ENCODE measurements around the gene MED27.
"Not testable (repeated sequence)": the region's sequence is repeated elsewhere in the genome, so short reads cannot be mapped to it uniquely, and the experiment has no call there.

Gene MED27

DNA sequence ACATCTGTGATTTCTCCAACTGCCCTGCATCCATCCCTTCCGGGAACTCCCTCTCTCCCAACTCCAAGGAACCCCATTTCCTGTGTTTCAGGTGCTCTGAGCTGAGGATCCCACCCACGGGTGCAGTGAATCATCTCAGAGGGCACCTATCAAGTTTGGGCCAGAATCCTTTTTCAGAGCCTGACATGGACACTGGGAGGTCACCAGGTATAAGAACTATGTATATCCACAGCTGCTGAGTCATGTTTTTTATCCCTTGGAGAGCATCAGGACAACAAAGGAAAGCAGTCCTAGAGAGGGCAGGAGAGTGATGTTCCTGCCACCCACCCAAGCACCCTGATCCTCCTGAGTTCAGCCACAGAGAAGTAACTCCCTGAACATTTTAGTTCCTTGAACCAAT, 3.8 kb downstream of the MED27 start:
- DNase-seq: no peak

DNA sequence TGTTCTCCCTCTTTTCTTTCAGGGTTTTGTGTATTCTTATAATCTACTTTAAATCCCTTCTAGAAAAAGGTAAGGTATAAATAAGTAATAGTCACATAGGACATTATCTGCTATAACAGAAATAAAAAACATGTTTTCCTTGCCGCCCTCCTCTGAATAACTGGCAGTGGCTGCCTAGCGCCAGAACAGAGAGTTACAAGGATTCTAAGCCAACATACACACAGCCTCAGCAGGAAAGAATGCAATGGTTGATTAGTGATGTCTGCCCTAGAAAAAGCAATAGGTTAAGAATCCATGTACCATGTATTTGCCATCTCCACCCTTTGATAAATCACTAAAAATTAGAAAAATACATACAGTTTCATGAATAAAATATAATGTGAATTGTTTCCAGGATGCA, 4.9 kb downstream of the MED27 start:
- DNase-seq: no peak

DNA sequence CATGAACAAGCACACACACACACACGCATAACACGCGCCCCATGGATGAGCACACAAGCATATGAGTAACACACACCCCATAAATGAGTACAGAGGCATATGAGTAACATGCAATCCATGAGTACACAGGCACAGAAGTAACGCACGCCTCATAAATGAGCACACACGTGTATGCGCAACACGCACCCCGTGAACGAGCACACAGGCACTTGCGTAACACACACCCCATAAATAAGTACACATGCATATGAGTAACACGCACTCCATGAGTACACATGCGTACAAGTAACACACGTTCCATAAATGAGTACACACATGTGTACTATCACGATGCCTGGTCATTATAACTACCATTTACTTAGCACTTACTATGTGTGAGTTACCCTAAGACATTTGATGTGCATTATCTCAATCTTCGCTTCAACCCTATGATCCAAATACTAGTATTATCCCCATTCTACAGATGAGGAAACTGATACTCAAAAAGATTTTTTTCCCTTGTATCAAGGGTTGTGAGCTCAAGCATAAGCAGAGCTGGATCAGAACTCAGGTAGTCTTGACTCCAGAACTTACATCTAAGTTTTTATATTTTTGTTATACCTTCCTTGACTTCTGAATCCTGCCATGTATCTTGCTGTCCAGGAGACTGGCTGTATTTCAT, 7.7 kb downstream of the MED27 start:
- no peak for DNase-seq

DNA sequence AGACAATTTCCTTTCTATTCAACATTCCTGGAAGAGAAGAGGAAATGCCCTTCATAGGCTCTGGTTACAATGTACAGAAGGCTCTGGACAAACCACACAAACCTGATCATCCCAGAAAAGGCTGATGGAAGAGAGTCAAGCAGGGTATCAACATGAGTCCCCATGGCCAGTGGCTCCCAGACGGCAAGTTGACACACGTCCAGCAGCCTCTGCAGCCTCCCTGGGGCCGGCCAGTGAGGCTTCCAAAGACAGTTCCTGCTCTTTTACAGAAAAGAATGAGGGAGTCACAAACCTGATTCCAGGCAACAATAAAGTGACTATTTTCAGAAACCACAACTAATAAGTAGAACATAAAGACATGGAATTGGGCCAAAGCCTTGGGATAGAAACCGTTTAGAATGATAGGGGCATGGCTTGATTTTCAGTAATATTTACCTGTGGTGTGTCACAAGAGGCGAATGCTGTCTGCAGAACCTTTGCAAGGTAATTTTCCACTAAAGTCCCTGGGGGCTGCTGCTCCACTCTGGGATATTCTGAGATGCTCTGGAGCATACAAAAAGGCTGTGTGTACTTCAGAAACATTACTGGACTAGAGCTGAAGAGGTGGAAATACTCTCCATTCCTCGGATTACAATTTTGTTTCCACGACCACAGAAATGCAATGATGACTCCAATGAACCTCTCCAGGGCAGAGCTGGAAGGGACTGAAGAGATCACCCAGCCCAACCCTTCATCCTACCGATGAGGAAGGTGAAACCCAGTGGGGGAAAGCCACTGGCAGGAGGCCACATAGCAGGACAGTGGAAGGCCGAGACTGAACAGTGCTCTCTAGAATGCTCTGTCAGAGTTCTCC, 10.4 kb downstream of the MED27 start:
- no peak for DNase-seq

DNA sequence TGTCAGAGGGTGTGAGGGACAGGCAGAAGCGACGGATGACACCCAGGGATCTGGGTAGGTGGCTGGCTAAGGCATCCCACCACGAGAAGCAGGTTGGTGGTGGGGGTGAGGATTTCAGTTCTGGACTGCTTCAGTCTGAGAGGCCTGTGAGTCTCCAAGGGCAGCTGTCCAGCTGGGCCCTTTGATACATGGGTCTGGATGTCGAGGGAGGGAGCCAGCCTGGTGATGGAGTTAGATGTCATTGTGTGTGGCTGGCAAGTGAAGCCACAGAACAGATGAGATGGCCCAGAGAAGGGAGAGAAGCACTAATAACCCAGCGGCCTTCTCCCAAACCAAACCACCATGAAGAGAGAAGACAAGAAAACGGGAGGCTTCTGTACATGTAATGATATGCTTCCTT, 11.1 kb downstream of the MED27 start:
- DNase-seq: peak; percentile 75

DNA sequence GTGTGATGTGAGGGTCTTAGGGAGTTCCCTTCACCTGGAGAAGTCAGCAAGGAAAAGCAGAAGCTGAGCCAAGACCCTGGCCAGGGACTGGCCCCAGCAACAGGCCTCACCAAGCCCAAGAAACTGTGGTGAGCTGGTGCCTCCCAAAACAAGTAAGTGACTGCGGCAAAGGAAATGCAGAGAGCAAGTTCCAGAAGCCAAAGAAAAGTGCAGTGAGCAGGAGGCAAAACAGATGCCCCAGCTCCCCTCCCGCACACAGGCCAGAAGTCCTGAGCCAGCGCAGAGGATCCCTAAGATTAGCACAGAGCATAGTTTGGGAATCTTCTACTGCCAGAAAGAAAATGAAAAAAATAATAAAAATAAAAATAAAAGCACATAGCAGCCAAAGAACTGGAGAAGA, 13.2 kb downstream of the MED27 start:
- DNase-seq: no peak

DNA sequence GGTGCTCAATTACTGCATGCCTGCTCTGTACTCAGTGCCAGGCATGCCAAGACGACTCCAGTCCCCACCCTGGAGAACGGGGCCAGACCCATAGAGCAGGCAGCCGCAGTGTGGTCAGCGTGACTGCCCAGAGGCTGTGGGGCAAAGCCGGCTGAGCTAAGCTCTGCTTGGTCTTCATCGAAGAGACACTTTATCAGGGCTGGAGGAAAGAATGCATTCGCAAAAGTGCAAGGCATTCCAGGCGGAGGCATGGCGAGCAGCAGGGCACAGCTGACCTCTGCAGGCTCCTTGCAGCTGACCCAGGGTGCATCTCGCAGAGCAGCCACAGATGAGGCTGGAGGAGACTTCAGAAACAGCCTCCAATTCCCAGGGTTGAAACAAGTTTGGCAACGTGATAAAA, 13.6 kb downstream of the MED27 start:
- DNase-seq: no peak

DNA sequence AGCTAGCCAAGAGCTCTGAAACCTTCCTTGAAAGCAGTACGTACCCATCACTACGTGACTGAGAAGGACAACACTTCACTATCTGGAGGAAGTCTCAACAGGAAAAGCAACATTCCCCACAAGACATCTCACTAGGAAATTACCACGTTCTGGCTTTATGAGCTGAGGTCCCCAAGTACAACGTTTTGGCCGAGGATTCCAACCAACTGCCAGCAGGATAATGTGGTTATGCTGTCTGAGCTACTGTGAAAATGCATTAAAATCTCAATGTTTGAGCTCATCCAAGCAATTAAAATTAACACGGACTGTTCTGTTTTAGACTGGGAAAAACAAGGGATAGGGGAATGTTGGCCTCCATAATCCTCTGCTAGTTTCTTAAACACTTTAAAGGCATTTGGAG, 16.4 kb downstream of the MED27 start:
- no peak for DNase-seq

DNA sequence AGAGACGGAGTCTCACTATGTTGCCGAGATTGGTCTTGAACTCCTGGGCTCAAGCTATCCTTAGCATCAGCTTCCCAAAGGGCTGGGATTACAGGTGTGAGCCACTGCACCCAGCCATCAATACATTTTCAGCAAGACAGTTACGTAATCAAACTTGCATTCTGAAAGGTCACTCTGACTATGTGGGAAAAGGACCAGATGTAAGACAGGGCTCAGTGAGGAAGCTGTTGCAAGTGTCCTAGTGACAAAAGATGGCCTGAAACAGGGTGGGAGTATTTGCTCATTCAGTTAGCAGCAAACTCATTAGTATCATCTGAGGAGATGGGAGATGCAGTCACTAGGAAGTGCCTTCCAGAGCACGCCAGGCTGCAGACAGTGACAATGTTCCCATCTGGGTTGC, 16.9 kb downstream of the MED27 start:
- no peak for DNase-seq

DNA sequence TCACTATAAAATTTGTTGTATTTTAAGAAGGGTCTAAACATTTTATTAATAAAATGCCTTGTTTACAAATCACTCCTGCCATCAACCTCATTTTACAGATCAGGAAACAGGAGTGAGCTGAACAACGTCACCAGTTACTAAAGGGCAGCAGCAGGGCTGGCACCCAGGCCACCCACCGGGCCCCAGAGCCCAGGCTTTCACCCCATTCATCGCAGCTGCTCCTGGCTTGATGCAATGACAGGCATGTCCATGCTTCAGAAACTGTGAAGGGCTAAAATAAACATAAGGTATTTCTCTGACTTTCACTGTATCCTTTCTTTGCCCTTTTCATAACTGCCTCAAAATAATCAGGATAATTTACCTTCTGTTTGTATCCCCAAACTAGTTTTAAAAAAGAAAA, 18.1 kb downstream of the MED27 start:
- no peak for DNase-seq

DNA sequence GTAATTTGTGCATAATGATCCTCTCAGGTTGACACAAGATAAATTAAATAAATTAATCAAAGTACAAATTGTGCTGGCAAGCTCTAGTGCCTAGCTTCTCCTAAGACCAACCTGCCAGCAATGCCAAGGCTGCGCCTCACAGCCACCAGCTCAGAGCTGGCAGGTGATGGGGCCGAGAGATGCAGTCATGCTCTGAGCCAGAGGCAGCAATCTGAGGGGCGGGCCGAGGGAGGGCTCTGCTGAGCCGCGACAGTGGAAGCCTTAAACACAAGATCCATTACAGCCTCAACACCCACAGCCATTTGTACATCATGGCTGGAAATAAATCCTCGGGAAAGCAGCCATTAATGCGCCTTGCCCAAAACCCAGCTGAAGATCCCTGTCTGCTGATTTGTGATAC, 20.3 kb downstream of the MED27 start:
- no peak for DNase-seq

DNA sequence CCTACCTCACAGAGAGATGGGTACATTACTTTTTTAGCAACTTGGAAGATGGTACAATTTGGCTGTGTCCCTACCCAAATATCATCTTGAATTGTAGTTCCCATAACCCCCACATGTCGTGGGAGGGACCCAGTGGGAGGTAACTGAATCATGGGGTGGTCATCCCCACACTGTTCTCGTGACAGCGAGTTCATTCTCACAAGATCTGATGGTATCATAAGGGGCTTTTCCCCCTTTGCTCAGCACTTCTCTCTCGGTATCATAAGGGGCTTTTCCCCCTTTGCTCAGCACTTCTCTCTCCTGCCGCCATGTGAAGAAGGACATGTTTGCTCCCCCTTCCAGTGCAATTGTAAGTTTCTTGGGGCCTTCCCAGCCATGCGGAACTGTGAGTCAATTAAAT, 21.4 kb downstream of the MED27 start:
- not testable (repeated sequence) for DNase-seq

DNA sequence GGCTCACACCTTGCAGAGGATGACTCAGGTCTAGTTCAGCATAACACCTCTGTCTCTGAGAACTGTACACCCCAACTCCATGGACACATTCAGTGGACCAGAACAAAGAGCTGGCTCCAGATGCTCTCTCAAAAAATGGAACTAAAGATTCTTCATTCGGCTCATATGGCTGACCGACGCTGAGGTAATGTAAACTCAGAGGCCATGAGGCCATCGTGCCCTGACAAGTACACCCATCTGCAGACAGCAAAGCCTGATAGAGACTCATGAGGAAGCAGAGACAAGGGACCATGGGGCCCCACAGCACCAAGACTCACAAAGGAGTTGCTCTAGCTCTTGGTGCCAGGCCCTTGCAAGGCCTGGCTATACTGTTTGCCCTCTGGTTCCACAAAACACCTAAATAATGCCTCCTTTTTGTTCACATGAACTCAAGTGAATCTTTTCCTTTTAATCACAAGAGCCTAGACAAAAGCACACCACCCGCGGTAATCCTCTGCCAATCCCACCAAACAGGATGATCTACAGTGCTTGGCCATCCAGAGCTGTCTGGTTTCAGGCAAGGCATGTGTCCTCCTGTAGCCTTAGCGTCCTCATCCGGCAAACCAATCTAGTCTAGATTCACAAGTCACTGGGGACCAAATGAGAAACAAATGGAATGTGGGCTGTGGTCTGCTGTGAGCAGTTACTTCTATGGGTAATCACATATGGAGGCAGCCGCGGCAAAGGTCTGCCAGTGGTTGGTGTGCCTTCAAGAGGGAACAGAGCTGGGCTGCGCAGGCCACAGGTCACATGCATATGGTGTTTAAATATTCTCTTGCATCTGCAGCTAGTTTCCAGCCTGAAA, 22.7 kb downstream of the MED27 start:
- DNase-seq: no peak

DNA sequence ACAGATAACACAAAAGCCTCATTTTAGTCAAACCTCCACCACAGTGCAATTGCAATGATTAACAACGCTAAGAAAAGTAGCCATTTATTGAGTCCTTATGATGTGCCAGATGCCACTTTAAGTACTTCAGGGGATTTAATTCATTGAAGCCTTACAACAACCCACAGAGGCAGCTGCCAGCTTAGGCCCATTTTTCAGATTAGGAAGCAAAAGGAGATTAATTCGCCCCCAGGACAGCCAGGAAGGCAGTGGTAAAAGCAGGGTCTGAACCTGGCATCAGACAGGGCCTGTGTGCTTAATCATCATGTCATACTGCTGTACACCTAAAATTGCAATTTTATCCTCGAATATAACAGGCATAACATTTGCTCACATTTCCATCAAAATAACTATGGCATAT, 23.9 kb downstream of the MED27 start:
- DNase-seq: no peak

DNA sequence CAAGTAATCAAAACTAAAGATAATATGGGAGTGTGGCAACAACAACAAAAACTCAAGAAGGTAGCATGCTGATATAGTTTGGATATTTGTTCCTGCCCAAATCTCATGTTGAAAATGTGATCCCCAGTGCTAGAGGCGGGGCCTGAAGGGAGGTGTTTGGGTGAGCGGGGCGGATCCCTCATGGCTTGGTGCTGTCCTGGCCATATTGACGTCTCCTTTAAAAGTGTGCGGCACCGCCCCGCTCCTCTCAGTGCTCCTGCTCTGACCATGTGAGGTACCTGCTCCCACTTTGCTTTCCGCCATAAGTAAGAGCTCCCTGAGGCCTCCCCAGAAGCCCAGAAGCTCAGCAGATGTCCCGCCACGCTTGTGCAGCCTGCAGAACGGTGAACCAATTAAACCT, 25.6 kb downstream of the MED27 start:
- no peak for DNase-seq

DNA sequence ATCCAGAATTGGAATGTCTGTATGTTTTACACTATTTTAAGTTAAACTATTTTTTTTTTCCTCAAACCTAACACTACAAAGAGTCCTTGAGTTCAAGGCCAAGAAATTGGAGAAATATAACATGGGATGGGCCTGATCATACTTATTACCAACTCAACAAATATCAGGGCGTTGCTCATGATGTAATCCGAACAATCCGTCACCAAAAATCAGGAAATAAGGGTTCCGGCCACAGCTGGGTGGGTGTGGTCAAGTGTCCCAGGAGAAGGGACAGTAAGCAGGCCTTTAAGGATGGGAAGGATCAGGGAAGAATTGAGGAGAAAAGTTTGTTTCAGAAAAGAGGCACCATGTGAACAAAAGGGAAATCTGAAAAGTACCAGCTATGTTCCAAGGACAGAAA, 29.8 kb downstream of the MED27 start:
- DNase-seq: no peak

DNA sequence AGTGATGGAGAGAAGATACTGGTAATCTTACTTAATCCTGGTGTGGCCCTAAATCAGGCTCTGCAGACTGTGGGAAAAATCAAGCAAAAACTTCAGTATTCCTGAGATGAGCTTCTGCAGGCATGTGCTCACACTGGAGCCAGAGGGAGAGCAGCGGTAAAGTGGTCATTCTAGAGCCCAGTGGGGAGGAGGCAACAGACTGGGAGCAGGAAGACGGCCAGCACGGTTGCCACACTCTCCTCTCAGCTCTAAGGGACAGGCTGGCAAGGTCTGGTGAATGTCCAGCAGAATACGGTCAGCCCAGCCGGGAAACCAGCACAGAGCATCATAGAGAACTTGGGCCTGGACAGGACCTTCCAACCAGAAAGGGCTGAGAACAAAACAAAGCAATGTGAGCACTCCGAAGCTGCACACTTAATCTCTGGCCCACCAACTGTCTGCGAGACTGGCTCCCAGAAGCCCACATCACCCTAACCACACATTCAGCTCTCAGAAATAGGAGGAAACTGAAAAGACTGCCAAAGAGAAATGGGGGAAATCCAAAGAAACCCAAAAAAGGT, 30.3 kb downstream of the MED27 start:
- peak; percentile 37 for DNase-seq

DNA sequence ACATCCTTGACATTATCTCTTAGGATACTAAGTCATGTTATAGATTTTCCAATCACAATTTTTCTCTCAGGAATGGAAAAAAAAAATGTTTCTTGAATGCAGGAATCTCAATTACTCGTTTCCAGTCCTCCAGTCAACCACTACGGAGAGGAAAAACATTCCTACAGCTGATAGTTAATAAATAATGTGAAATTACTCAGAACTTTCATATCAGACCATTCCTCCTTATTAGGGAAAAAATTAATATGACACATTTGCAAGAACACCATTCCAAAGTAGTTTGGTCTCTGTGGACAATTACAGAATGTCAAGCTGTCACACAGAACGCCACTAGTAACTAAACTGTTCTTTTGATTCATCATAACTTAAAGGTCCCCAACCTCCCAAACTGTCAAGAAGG, 31.5 kb downstream of the MED27 start:
- no peak for DNase-seq

DNA sequence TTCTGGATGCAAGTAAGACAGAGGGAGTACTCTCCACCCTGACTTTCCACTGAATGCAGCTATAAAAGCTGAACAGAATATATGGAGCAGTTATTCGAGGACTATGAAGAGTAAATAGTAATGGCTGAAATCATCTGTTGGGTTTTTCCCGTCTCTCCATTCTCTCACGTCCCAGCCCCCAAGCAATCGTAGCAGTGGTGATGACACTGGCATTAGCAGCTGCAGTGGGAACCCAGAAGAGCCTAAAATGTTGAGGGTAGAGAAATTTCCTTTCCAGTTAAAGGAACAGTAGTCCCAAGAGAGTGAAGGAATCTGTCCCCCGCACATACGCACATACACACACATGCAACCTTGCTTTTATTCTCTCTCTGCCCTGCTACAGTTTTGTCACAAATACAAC, 33.2 kb downstream of the MED27 start:
- no peak for DNase-seq

DNA sequence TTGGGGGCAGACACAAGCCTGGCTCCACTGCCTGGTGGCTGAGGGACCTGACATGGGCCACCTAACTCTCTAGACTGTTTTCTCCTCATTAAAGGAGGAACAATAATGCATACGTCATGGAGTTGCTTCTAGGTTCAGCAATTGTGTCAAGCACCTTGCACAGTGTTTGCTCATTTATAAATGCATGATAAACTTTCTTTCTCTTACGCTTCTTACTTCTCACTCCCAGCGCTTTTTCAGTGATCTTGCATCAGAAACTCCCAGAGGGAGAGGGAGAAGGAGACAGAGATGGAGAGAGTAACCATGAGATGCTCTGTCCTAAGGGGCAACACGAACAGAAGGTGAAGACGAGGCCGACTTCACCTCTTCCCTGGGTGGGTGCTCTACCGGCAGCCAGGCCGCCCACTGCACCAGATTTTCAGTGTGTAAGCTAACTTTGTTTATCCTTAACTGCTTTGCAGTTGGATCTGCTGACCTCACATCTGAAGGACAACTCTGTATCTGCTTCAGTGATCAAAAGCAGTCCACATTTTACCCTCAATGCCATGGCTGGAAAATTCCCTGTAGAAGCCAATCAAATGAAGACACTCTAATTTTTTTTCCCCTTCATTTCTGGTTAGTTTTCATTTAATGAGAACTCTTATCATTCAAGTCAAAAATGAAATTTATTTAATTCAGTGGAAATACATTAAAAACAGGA, 35.3 kb downstream of the MED27 start:
- no peak for DNase-seq

DNA sequence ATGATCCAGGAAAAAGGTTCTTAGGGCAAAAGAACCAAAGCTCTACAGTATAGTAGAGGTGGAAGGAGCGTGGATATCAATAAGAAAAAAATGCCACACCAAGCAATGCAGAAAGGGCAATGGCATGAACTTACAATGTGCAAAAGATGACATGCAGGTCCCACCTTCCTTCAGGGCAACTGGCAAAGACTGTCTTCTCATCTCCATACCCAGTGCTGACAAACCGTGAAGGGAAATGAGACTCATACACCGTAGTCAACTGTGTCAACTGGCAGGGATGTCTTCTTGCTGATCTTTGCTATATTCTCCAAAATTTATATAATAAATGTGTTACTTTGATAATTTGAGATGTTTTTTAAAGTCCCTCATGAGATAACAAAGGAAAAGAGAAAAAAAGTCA, 36.0 kb downstream of the MED27 start:
- no peak for DNase-seq

DNA sequence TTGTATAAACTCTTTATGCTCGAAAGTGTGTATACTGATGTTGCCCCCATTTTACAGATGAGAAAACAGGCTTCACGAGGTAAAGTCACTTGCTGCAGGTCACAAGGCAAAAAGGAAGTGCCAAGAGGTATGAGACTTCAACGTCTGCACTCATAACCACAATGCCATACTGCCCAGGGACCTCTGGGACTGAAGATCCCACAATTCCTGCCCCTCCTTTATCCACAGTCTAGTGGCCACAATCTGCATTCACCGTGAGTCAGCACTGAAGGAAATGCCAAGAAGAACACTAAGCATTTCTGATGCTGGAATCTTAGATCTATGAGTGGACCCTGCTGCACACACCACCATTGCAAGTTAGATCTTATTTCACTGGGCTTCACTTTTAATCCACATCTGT, 37.3 kb downstream of the MED27 start:
- no peak for DNase-seq

DNA sequence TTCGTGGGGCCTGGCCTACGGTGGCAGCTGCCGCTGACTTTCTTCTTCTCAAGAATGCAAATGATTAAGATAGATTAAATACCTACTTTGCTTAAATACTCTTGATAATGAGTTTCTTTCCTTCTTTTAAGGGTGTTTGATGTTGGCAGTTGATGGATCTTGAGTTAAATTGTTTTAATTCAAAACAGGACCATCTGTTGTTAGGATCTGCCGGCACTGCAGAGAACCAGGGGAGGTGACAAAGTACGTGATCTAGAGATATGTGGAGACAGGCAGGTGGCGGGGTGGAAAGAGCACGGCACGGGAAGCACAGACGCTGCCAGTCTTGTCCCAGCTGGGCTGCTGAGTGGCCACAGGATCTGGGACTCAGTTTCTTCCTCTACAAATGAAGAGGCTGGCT, 37.9 kb downstream of the MED27 start:
- no peak for DNase-seq
